ENCODE measurements around the gene AURKAIP1. TPM values are rescaled to one million over a fixed set of nuclear protein-coding genes. Genes with fewer than 3 reads are reported as not detected.

AURKAIP1 gene
- total and polyA plus RNA-seq, 2 of the 13 experiments (the other 11 are each of a cell fraction or from before 2014, with no cell fraction given): 69.5 to 175 TPM

DNA sequence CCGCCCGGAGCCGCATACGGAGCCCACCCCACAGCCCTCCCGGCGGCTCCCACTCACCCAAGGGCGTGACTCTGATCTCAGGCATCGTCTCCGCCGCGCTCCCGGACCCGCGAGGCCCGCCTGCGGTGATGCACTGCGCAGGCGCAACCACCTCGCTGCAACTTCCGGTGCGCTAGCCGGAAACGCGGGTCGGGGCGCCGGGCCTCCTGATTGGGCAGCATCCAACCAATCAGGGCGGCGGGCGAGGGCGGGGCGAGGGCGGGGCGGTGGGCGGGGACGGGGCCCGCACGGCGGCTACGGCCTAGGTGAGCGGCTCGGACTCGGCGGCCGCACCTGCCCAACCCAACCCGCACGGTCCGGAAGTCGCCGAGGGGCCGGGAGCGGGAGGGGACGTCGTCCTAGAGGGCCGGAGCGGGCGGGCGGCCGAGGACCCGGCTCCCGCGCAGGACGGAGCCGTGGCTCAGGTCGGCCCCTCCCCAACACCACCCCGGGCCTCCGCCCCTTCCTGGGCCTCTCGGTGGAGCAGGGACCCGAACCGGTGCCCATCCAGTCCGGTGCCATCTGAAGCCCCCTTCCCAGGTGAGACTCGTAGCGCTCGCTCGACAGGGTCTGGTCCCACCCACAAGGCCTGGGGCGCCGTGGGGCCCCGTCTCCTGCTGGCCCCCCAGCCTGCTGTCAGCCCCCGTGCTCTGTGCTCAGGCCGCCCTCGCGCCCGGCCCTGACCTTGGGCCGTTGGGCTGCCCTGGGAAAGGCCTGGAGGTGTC, 50.3 kb downstream of the AURKAIP1 start, which contains the start of the genes CPTP and INTS11 (continued):
- TF ChIP-seq SP1 (IDR thresholded peaks at IDR 0.05) (no peak), SP1 (CRISPR knock-in tag; IDR thresholded peaks at IDR 0.05) (peak; percentile 20; the same call in 1 of the 2 replicates), MZF1 (CRISPR knock-in tag; IDR thresholded peaks at IDR 0.05; ENCODE audit: borderline replicate concordance) (no peak), KDM3A (CRISPR knock-in tag; IDR thresholded peaks at IDR 0.05; ENCODE audit: low read depth) (no peak), SAFB2 (CRISPR knock-in tag; IDR thresholded peaks at IDR 0.05; ENCODE audit: borderline replicate concordance, low read depth) (0 out of 2 replicates have a peak, but pooled peaks have one; percentile 41), SNAPC2 (CRISPR knock-in tag; IDR thresholded peaks at IDR 0.05) (no peak), HCFC1 (IDR thresholded peaks at IDR 0.05; ENCODE audit: low read depth, low read length) (no peak; the same call in 1 of the 2 replicates), ZKSCAN5 (CRISPR knock-in tag; IDR thresholded peaks at IDR 0.05) (no peak), DR1 (CRISPR knock-in tag; IDR thresholded peaks at IDR 0.05) (no peak; the same call in 1 of the 2 replicates), SIX4 (CRISPR knock-in tag; IDR thresholded peaks at IDR 0.05) (no peak), ZNF367 (CRISPR knock-in tag; IDR thresholded peaks at IDR 0.05; ENCODE audit: borderline replicate concordance) (no peak), PLRG1 (conservative IDR thresholded peaks at IDR 0.05) (no peak), ZFP36L1 (CRISPR knock-in tag; IDR thresholded peaks at IDR 0.05) (no peak)
- TF ChIP-seq, protein P1, sequence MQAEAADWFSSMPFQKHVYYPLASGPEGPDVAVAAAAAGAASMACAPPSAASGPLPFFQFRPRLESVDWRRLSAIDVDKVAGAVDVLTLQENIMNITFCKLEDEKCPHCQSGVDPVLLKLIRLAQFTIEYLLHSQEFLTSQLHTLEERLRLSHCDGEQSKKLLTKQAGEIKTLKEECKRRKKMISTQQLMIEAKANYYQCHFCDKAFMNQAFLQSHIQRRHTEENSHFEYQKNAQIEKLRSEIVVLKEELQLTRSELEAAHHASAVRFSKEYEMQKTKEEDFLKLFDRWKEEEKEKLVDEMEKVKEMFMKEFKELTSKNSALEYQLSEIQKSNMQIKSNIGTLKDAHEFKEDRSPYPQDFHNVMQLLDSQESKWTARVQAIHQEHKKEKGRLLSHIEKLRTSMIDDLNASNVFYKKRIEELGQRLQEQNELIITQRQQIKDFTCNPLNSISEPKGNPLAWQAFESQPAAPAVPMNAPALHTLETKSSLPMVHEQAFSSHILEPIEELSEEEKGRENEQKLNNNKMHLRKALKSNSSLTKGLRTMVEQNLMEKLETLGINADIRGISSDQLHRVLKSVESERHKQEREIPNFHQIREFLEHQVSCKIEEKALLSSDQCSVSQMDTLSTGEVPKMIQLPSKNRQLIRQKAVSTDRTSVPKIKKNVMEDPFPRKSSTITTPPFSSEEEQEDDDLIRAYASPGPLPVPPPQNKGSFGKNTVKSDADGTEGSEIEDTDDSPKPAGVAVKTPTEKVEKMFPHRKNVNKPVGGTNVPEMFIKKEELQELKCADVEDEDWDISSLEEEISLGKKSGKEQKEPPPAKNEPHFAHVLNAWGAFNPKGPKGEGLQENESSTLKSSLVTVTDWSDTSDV (CRISPR knock-in tag; IDR thresholded peaks at IDR 0.05): no peak; the same call in 1 of the 2 replicates
- TF ChIP-seq, protein P2, sequence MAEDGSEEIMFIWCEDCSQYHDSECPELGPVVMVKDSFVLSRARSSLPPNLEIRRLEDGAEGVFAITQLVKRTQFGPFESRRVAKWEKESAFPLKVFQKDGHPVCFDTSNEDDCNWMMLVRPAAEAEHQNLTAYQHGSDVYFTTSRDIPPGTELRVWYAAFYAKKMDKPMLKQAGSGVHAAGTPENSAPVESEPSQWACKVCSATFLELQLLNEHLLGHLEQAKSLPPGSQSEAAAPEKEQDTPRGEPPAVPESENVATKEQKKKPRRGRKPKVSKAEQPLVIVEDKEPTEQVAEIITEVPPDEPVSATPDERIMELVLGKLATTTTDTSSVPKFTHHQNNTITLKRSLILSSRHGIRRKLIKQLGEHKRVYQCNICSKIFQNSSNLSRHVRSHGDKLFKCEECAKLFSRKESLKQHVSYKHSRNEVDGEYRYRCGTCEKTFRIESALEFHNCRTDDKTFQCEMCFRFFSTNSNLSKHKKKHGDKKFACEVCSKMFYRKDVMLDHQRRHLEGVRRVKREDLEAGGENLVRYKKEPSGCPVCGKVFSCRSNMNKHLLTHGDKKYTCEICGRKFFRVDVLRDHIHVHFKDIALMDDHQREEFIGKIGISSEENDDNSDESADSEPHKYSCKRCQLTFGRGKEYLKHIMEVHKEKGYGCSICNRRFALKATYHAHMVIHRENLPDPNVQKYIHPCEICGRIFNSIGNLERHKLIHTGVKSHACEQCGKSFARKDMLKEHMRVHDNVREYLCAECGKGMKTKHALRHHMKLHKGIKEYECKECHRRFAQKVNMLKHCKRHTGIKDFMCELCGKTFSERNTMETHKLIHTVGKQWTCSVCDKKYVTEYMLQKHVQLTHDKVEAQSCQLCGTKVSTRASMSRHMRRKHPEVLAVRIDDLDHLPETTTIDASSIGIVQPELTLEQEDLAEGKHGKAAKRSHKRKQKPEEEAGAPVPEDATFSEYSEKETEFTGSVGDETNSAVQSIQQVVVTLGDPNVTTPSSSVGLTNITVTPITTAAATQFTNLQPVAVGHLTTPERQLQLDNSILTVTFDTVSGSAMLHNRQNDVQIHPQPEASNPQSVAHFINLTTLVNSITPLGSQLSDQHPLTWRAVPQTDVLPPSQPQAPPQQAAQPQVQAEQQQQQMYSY (CRISPR knock-in tag; IDR thresholded peaks at IDR 0.05): peak; percentile 36; the same call in 1 of the 2 replicates
- TF ChIP-seq, protein P3, sequence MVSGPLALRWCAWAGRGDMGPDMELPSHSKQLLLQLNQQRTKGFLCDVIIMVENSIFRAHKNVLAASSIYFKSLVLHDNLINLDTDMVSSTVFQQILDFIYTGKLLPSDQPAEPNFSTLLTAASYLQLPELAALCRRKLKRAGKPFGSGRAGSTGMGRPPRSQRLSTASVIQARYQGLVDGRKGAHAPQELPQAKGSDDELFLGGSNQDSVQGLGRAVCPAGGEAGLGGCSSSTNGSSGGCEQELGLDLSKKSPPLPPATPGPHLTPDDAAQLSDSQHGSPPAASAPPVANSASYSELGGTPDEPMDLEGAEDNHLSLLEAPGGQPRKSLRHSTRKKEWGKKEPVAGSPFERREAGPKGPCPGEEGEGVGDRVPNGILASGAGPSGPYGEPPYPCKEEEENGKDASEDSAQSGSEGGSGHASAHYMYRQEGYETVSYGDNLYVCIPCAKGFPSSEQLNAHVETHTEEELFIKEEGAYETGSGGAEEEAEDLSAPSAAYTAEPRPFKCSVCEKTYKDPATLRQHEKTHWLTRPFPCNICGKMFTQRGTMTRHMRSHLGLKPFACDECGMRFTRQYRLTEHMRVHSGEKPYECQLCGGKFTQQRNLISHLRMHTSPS (CRISPR knock-in tag; IDR thresholded peaks at IDR 0.05; ENCODE audit: low read depth): peak; percentile 74; the same call in 1 of the 2 replicates
- TF ChIP-seq, protein P4, sequence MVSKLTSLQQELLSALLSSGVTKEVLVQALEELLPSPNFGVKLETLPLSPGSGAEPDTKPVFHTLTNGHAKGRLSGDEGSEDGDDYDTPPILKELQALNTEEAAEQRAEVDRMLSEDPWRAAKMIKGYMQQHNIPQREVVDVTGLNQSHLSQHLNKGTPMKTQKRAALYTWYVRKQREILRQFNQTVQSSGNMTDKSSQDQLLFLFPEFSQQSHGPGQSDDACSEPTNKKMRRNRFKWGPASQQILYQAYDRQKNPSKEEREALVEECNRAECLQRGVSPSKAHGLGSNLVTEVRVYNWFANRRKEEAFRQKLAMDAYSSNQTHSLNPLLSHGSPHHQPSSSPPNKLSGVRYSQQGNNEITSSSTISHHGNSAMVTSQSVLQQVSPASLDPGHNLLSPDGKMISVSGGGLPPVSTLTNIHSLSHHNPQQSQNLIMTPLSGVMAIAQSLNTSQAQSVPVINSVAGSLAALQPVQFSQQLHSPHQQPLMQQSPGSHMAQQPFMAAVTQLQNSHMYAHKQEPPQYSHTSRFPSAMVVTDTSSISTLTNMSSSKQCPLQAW (CRISPR knock-in tag; IDR thresholded peaks at IDR 0.05): peak; percentile 86; the same call in 1 of the 2 replicates
- TF ChIP-seq, protein P5, sequence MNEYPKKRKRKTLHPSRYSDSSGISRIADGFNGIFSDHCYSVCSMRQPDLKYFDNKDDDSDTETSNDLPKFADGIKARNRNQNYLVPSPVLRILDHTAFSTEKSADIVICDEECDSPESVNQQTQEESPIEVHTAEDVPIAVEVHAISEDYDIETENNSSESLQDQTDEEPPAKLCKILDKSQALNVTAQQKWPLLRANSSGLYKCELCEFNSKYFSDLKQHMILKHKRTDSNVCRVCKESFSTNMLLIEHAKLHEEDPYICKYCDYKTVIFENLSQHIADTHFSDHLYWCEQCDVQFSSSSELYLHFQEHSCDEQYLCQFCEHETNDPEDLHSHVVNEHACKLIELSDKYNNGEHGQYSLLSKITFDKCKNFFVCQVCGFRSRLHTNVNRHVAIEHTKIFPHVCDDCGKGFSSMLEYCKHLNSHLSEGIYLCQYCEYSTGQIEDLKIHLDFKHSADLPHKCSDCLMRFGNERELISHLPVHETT (CRISPR knock-in tag; conservative IDR thresholded peaks at IDR 0.05): no peak
